Suprapubic skin (tissue), 4 donors: ENCODE data around the gene RUSF1. TPM values are rescaled to one million over a fixed set of nuclear protein-coding genes. Genes with fewer than 3 reads are reported as not detected.
"Not testable (repeated sequence)": the region's sequence is repeated elsewhere in the genome, so short reads cannot be mapped to it uniquely, and the experiment has no call there.

Experiments
- DNase-seq, 2 donors: peaks; one replicate each; pipeline ENCODE4 v3.0.0-alpha.2; 2019; ENCODE audit warnings: low spot score in 2 of 2
- H3K27ac ChIP-seq: fragments of 200-600 bp; sonication (generic); one replicate; pipeline ENCODE4 v1.5.1; 2019
- H3K27me3 ChIP-seq: fragments of 200-600 bp; sonication (generic); one replicate; pipeline ENCODE4 v1.5.1; 2019
- H3K36me3 ChIP-seq: fragments of 200-600 bp; sonication (generic); one replicate; pipeline ENCODE4 v1.5.1; 2019
- H3K4me1 ChIP-seq: fragments of 200-600 bp; sonication (generic); one replicate; pipeline ENCODE4 v1.5.1; 2019
- H3K4me3 ChIP-seq: fragments of 200-600 bp; sonication (generic); one replicate; pipeline ENCODE4 v1.5.1; 2019; ENCODE audit warnings: mild to moderate bottlenecking
- H3K9me3 ChIP-seq: fragments of 200-600 bp; sonication (generic); one replicate; pipeline ENCODE4 v1.5.1; 2019
- CTCF ChIP-seq, 2 donors: fragments of 200-600 bp in 1 of 2; fragments of 450-650 bp in 1 of 2; sonication (generic) in 1 of 2; IDR thresholded peaks; one replicate each; pipeline ENCODE4 v1.5.1; 2016 to 2019; ENCODE audit warnings: antibody characterized with exemption in 2 of 2, mild to moderate bottlenecking in 1 of 2, moderate library complexity in 1 of 2
- EP300 ChIP-seq: sonication (generic); formaldehyde crosslinking; IDR thresholded peaks from one replicate; pipeline ENCODE4 v1.6.1; 2017; ENCODE audit warnings: antibody characterized with exemption
- POLR2A ChIP-seq, 2 donors: fragments of 450-650 bp; IDR thresholded peaks; one replicate each; pipeline ENCODE4 v1.6.1; 2017; ENCODE audit warnings: antibody characterized with exemption in 2 of 2, mild to moderate bottlenecking in 2 of 2, moderate library complexity in 2 of 2
- POLR2AphosphoS5 ChIP-seq, 3 donors: sonication (generic); formaldehyde crosslinking; IDR thresholded peaks; one replicate each; pipeline ENCODE4 v1.6.1; 2017; ENCODE audit warnings: antibody characterized with exemption in 3 of 3
- WGBS: methylation state at CpG from one replicate; pipeline ENCODE4 v1.1.5; 2018; 5-methylcytosine and 5-hydroxymethylcytosine counted together
- total RNA-seq, 4 donors: library from RNA; depleted of rRNA; stranded (reverse); fragments of >200 nt; gene quantifications; one replicate each; pipeline ENCODE4 v1.1.0, GENCODE V29; 2016

The RUSF1 gene
- total RNA-seq, 4 donors from 2014 or later, result 44.6 to 109 (median 56.1) TPM

GRCh38 chr16:31485571-31485970 is 22.6 kb downstream of the RUSF1 start:
- no peak for DNase-seq
- Histone ChIP-seq H3K27me3 (peaks cover 4% of the 10 kb centered on the region), H3K9me3 (no peaks in the 10 kb centered on the region), H3K27ac (no peak overlapping the region), H3K36me3 (peaks cover 7% of the 10 kb centered on the region), H3K4me3 (no peak overlapping the region), H3K4me1 (peaks cover 28% of the 10 kb centered on the region)
- WGBS, result 94% methylated on average over 17 of the region's 17 CpGs
- no peak for TF ChIP-seq POLR2AphosphoS5 (IDR thresholded peaks at IDR 0.05)
- no peak for TF ChIP-seq CTCF (IDR thresholded peaks at IDR 0.05)
- no peak for TF ChIP-seq POLR2A (IDR thresholded peaks at IDR 0.05)
- TF ChIP-seq EP300, result no peak

GRCh38 chr16:31484491-31485171 is 23.6 kb downstream of the RUSF1 start:
- DNase-seq, result no peak
- Histone ChIP-seq H3K27me3 (peaks cover 4% of the 10 kb centered on the region), H3K9me3 (no peaks in the 10 kb centered on the region), H3K4me1 (peaks cover 29% of the 10 kb centered on the region), H3K27ac (no peak overlapping the region), H3K36me3 (no peaks in the 10 kb centered on the region), H3K4me3 (no peak overlapping the region)
- TF ChIP-seq POLR2AphosphoS5 (IDR thresholded peaks at IDR 0.05) (no peak), POLR2A (IDR thresholded peaks at IDR 0.05) (no peak), CTCF (IDR thresholded peaks at IDR 0.05) (no peak), EP300 (no peak)
- 66% methylated on average over 10 of the region's 14 CpGs for WGBS

GRCh38 chr16:31484048-31484447 is 24.1 kb downstream of the RUSF1 start:
- H3K4me3 ChIP-seq, H3K9me3 ChIP-seq, H3K27me3 ChIP-seq, H3K36me3 ChIP-seq, DNase-seq, H3K27ac ChIP-seq: not testable (repeated sequence)
- peaks cover 27% of the 10 kb centered on the region for H3K4me1 ChIP-seq
- 100% methylated on average over 3 of the region's 4 CpGs for WGBS

GRCh38 chr16:31483081-31483480 is 25.1 kb downstream of the RUSF1 start, which contains the start of gene SLC5A2:
TSS of gene SLC5A2 (plus strand) at chr16:31483123. CDS start at chr16:31483137, 14 bp downstream.
- Histone ChIP-seq H3K27ac (no peak within 1 kb of the TSS), H3K4me1 (peaks cover 17% of the 10 kb centered on the region), H3K9me3 (no peaks in the 10 kb centered on the region), H3K4me3 (no peak within 1 kb of the TSS), H3K27me3 (no peaks in the 10 kb centered on the region), H3K36me3 (peaks cover 2% of the 10 kb centered on the region)
- 92% methylated on average over 4 of the region's 4 CpGs for WGBS
- TF ChIP-seq CTCF (IDR thresholded peaks at IDR 0.05) (no peak), POLR2A (IDR thresholded peaks at IDR 0.05) (no peak), POLR2AphosphoS5 (IDR thresholded peaks at IDR 0.05) (no peak), EP300 (no peak)
- no peak for DNase-seq

GRCh38 chr16:31480851-31481536 is 27.2 kb downstream of the RUSF1 start:
- no peak for DNase-seq
- Histone ChIP-seq H3K4me3 (no peak overlapping the region), H3K4me1 (peaks cover 19% of the 10 kb centered on the region), H3K36me3 (peaks cover 18% of the 10 kb centered on the region), H3K27ac (no peak overlapping the region), H3K9me3 (no peaks in the 10 kb centered on the region), H3K27me3 (no peaks in the 10 kb centered on the region)
- 41% methylated on average over 7 of the region's 7 CpGs for WGBS
- TF ChIP-seq CTCF (IDR thresholded peaks at IDR 0.05) (no peak), EP300 (no peak), POLR2AphosphoS5 (IDR thresholded peaks at IDR 0.05) (no peak), POLR2A (IDR thresholded peaks at IDR 0.05) (no peak)
